Measurements from ENCODE around the gene PADI1.

PADI1 gene

DNA sequence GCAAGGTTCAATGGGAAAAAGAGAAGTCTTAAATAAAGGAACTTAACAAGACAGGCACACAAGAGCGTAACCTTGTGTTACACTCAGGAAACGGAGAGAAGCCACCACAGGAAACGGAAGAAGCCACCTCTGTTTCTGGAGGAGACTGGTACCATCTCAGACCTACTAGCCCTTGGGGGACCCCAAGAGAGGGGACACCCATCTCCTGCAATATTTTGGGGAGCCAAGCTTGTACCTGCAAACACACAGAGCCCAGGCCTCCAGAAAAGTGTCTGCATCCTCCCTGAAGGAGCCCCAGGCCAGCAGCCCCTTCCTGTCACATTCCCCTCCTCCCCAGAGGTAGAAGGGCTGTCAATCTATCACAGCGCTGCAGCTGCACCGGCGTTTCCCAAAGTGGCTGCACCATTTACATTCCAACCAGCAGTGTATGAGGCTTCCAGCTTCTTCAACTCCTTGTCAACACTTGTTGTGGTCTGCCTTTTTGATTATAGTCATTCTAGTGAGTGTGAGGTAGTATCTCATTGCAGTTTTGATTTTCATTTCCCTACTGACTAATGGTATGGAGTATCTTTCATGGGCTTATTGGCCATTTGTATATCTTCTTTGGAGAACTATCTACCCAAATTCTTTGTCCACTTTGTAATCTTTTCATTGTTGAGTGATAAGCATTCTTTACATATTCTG is 23.0 kb upstream of the PADI1 start:
- no peak for DNase-seq (ENCODE audit: low read depth)

DNA sequence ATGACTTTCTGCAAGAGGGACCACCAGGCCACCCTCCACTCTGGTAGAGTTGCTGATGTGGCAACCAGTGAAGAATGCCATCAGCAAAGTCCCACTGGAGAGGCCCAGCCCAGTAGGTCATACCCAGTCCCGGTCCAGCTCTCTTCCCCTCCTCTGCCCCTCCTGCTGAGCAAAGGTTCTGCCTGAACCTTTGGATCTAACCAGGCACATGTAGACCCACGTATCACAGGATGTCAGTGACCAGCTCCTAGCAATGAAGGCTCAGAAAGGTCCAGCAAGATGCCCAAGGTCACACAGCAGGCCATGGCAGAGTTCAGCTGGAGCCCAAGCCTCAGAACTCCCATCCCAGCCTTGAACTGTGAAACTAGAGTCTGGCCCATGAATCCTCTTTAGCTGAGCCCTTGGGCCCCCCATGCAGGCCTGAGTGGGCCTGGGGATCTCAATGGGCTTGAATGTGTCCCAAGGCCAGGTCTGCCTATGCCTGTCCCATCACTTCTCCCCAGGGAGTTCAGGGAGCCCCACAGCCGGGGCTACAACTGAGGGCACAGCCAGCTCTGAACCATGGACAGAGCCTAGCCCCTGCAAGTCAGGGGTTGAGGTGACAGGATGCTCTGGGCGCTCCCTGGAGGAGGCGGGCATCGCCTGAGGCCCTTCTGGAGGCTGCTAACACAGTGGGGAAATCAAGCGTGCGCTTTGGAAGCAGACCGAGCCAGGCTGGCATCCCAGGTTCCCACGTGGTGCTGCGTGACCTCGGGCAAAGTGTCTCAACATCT is 21.4 kb upstream of the PADI1 start:
- no peak for DNase-seq (ENCODE audit: low read depth)

DNA sequence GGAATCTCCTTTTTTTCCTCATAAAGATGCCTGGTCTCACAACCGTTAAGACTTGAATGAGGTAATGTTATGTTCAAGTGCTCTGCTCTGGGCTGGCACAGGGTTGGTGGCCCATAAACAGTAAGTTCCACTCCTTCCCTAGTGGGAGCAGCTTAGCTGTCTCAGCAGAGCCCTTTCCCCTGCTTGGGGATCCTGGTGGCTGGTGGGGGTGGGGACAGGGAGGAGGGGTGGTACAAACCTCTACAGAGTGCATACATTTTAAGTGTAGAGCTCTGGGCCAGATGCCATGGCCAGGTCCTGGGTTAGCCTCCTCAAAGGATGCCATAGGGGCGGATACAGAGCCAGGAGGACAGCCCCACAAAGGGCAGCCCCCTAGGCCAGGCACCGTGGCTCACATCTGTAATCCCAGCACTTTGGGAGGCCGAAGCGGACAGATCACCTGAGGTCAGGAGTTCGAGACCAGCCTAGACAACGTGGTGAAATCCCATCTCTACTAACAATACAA is 20.7 kb upstream of the PADI1 start:
- DNase-seq (ENCODE audit: low read depth) = no peak

GRCh38 chr1:17184822-17185484 is 20.0 kb upstream of the PADI1 start:
- no peak for DNase-seq (ENCODE audit: low read depth)

DNA sequence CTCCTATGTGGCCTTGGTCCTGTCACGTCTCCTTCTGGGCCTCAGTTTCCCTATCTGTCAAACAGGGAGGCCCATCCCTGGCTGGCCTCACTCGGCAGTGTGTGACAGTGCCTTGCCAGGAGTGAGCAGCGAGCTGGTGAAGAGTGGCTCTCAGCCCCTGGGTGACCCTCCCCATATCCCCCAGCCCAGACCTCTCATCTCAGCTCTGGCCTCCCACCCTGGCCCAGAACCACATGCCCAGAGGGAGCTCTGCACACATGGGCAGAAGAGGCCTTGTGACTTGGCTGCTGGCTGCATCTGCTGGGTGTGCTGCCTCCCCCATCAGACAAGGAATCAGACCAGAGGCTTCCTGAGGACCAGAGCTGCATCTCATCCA is 19.5 kb upstream of the PADI1 start:
- DNase-seq (ENCODE audit: low read depth) = no peak

- DNase-seq (ENCODE audit: low read depth) = no peak
Observed at GRCh38 chr1:17186216-17186909, 18.6 kb upstream of the PADI1 start.

DNA sequence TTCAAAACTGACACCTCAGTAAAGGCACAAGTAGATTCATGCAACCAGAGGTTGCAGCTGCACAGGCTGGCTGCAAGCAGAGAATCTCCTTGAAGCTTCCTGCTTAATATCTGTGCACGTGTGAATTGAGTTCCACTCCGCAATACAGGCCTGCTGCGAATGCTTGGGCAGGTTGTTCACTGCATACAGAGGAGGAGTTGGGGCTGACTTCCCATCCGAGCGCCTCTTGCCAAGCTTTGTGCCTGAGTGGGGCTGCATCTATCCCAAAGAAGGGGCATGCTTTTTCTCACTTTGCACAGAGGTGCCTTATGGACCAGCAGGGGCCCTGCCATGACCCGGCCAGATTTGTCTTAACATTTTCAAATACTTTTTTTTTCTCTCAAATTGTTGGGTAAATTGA is 17.9 kb upstream of the PADI1 start:
- DNase-seq (ENCODE audit: low read depth) = no peak

- no peak for DNase-seq (ENCODE audit: low read depth)
Observed at GRCh38 chr1:17188217-17188616, 16.7 kb upstream of the PADI1 start.

DNA sequence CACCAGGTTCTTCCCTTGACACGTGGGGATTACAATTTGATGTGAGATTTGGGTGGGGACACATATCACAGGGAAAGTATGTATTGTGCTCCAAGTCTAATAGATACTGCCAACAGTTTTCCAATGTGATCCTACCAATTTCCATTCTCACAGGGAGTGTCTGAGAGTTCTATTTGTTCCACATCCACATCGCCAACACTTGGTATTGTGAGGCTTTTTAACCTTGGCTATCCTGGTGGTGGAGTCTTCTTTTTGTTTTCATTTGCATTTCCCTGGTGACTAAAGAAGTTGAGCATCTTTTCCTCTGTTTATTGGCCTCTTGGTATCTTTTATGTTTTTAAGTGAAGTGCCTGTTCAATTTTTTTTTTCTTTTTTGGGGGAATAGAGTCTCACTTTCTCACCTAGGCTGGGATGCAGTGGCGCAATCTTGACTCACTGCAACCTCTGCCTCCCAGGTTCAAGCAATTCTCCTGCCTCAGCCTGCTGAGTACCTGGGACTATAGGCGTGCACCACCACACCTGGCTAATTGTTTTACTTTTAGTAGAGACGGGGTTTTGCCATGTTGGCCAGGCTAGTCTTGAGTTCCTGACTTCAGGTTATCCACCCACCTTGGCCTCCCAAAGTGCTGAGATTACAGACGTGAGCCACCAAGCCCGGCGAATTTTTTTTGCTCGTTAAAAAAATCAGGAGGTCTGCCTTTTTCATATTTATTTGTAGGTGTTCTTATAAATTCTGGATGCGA is 15.9 kb upstream of the PADI1 start:
- no peak for DNase-seq (ENCODE audit: low read depth)

GRCh38 chr1:17189632-17189990 is 15.3 kb upstream of the PADI1 start:
- DNase-seq (ENCODE audit: low read depth) = no peak

GRCh38 chr1:17190010-17190995 is 14.6 kb upstream of the PADI1 start:
- DNase-seq (ENCODE audit: low read depth) = no peak

GRCh38 chr1:17191990-17192242 is 13.0 kb upstream of the PADI1 start:
- DNase-seq (ENCODE audit: low read depth) = no peak

- no peak for DNase-seq (ENCODE audit: low read depth)
Observed at GRCh38 chr1:17192394-17193221, 12.3 kb upstream of the PADI1 start.

DNA sequence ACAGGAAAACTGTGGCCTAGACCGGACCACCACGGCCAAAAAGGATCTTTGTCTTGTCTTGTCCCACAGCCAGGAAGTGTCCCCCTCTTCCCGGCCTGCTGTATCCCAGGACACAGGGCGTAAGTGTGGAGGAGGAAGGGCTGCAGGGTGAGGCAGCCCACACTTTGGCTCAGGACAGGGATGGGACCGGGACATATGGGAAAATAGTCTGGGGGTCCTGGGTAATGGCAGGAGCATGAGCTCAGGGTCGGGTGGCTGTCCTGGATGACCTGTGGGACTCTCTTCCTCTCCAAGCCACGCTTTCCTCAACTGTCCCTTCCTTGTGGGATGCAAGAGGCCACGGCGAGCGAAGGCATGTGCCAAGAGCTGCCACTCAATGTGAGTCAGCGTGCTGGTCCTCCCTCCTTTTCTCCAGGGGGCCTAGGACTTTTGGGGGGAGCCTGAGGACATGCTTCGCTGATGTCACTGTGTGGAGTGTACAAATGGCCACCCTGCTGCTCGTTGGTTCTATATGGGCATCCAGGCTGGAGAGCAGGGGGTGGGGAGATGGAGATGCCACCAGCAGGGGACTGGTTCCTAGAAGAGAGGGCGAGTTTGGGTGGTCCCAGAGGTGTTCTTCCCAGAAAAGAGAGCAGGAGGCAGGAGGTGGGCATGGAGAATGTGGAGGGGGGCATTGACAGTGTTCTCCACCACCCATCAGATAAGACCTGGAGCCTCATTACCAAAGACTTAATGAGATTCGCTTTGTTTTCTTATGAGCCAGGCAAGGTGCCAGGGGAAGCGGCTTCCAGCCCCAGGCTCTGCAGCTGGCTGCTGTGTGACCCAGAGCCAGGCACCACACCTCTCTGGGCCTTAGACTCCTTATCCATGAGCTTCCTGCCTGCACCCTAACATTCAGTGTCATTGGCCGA is 11.5 kb upstream of the PADI1 start:
- DNase-seq (ENCODE audit: low read depth) = no peak

- no peak for DNase-seq (ENCODE audit: low read depth)
Observed at GRCh38 chr1:17194133-17194475, 10.8 kb upstream of the PADI1 start.

DNA sequence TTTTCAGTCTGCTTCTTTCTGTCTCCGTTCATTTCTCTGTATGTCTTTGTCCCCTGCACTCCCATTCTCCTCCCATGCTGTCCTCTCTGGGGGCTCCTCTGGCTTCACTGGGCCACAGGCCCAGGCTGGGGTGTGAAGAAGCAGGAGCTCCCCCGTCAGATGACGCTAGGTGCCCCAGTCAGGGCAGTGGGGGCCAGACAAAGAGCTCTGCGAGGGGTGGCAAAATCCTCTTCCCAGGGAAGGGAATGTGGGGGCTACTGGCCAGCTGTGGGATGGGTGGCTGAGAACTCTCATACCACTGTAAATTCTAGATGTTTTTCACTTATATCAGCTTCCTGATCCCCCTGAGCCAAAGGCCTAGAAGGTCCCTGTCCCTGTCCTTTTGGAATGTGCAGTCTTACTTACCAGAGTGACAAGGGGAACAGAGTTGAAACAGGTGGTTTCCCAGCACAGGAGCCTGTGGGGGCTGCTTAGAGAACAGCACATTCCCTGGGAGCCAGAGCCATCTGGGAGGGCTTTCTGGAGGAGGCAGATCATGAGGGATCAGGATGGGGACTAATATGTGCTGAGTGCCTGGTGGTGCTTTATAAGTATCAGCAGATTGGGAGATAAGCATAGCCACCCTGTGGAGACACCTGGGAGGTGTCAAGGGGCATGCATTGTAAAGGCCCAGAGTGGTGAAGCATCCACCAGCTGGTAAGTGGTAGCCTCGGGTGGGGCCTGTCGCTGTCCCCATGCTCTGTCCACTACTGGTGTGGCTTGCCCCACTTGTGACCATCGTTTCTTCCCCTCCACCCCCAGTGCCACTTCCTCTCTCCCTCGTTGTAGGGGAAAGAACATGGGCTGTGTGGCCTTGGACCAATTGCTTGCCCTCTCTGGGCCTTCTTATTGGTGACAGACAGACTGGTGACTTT is 10.1 kb upstream of the PADI1 start:
- DNase-seq (ENCODE audit: low read depth) = no peak

DNA sequence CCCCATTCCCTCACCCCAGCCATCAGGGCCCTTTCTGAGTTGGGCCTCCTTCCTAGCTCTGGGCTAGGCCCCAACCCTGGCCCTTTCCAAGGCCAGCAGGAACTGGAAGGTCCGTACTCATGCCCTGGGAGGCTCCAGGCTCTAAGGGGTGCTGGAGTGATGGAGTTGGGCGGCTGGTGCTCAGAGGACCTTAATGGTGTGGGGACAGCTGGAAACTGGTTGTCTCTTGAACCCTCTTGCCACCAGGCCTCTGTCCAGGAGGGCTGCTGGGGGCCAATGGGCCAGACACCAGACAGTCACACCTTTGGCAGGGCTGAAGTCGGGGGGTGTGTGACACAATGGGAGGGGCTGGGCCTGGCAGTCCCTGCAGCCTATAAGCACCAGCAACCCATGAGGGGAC is 9.2 kb upstream of the PADI1 start:
- DNase-seq (ENCODE audit: low read depth) = no peak

All from activated T-cell treated with anti-CD3 and anti-CD28 coated beads for 1 hour (primary cell).